Transverse colon (tissue), 4 donors: ENCODE results near the gene ZNF783.

ENCODE experiments used
- POLR2AphosphoS5 ChIP-seq, 3 donors: sonication (generic); formaldehyde crosslinking; IDR thresholded peaks; one replicate each; pipeline ENCODE4 v1.6.1; 2016; ENCODE audit warnings: antibody characterized with exemption in 3 of 3
- TF ChIP-seq, protein P1 (sequence below), 5 experiments: fragments of 200-600 bp in 3 of 5; fragments of 450-650 bp in 2 of 5; sonication (generic) in 3 of 5; IDR thresholded peaks; 1 replicate in 2 of 5; 2 replicates in 3 of 5; pipeline ENCODE4 v1.5.1; 2016 to 2017; ENCODE audit warnings: antibody characterized with exemption in 5 of 5, inconsistent platforms in 3 of 5, mild to moderate bottlenecking in 2 of 5, moderate library complexity in 1 of 5

GRCh38 chr7:149223176-149223575, 38.8 kb upstream of the ZNF783 start:
- TF ChIP-seq, protein P1, sequence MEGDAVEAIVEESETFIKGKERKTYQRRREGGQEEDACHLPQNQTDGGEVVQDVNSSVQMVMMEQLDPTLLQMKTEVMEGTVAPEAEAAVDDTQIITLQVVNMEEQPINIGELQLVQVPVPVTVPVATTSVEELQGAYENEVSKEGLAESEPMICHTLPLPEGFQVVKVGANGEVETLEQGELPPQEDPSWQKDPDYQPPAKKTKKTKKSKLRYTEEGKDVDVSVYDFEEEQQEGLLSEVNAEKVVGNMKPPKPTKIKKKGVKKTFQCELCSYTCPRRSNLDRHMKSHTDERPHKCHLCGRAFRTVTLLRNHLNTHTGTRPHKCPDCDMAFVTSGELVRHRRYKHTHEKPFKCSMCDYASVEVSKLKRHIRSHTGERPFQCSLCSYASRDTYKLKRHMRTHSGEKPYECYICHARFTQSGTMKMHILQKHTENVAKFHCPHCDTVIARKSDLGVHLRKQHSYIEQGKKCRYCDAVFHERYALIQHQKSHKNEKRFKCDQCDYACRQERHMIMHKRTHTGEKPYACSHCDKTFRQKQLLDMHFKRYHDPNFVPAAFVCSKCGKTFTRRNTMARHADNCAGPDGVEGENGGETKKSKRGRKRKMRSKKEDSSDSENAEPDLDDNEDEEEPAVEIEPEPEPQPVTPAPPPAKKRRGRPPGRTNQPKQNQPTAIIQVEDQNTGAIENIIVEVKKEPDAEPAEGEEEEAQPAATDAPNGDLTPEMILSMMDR (IDR thresholded peaks at IDR 0.05) = no peak
- TF ChIP-seq POLR2AphosphoS5 (IDR thresholded peaks at IDR 0.05) = no peak
